NCI-H1417 (cell line): Measurements from ENCODE around the gene AFMID.

Experiments
- DNase-seq, 3 experiments: peaks; one replicate each; lab custom pipeline; 2025; lab: John Stamatoyannopoulos, UW

AFMID gene

GRCh38 chr17:78180083-78180482, 7.1 kb upstream of the AFMID start:
- DNase-seq, result no peak

- DNase-seq, result no peak
Measured at GRCh38 chr17:78180508-78180907, 6.7 kb upstream of the AFMID start.

- no peak for DNase-seq
Measured at GRCh38 chr17:78182504-78182903, 4.7 kb upstream of the AFMID start.

GRCh38 chr17:78183916-78184315, 3.2 kb upstream of the AFMID start:
- DNase-seq, result no peak

GRCh38 chr17:78184351-78184750, 2.8 kb upstream of the AFMID start:
- DNase-seq, result no peak

DNA sequence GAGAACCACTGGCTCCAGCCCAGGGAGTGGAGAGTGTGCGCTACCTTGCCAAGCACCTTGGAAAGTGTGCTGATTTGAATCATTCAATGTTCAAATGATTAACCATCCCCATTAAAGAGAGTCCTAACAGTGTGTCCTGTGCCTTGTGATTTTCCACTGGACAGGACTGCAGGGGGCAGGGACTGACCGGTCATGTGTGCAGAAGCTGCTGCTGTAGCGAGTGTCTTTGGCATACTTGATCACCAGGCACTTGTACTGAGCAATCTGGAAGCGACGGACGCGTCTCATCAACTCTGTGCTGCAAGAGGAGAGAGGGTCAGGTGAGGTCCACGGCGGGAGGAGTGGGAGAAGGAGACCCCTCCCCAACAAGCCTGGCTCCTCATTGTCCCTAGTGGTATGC, 2.3 kb upstream of the AFMID start:
- no peak for DNase-seq

- DNase-seq, result peak in 1 of 3 experiments; percentile 48
Measured at GRCh38 chr17:78185981-78186691, 1.0 kb upstream of the AFMID start.

DNA sequence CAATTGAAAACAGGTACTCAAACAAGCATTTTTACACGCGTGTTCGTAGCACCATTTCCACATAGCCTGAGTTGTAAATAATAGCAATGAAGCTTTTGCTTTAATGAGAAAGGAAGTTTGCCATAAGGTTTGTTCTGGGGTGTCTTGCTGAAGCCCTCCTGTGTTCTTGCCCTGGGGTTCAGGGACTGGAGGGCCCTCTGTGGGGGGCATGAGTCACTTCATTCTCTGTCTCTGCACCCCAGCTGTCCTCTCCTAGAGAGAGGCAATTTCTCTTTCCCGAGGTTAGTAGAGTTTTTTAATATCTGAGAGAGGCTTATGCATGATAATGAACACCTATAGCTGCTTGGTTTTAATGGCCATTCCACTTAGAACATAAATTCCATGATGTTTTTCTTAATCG, 9.6 kb downstream of the AFMID start:
- DNase-seq, result no peak

DNA sequence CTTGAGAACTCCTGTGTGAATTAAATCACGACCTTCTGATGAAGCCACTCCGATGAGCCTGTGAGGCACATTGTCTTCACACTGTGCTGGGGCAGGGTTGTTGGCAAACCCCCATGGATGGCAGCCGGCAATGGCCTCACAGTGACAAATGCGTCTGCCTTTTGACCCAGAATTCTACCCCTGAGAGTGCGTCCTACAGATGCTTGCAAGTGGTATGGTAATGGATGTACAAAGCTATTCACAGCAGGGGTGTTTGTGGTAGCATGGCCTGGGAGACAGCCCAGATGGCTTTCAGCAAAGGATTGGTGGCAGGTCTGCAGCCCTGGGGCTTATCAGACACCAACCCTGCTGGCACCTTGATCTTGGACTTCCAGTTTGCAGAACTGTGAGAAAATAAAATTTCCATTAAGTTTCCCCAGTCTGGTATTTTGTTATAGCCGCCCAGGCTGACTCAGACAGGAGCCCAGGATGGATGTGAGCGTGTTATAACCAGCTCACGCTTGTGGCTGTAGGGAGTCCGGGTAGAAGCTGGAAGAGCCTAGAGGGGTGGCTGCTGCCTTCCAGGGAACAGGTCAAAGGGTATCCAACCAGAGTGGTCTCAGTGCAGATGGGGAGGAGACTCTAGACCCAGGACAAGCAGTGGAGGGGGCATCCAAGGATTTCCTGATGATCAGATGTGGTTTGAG, 10.1 kb downstream of the AFMID start:
- peak in 1 of 3 experiments; percentile 29 for DNase-seq

DNA sequence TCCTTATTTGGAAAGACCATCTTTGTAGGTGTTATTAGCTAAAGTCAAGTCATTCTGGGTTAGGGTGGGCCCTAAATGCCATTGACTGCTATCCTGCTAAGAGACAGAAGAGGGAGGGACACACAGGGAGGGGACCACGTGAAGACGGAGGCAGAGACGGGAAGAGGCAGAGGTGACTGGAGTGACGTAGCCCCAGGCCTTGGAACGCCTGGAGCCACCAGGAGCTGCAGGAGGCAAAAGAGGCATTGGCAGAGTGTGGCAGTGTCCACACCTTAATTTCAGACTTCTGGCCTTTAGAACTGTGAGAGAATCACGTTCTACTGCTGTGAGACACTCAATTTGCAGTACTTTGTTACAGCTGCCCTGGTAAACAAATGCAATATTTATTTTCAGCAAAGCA, 13.3 kb downstream of the AFMID start:
- no peak for DNase-seq

DNA sequence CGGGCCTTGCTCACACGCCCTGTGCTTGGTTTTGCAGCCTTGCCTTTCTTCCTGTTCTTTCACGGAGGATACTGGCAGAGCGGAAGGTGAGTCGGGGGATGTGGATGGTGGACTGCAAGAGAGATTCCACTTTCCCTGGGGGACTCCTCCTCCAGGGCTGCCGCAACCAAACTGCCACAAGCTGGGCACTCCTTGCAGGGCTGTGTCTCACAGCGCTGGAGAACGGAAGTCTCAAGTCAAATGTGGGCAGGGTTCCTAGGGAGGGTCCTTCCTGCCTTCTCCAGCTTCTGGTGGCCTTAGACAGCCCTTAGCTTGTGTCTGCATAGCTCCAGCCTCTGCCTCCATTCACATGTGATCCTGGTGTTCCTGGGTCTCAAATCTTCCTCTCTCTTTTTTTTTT, 15.5 kb downstream of the AFMID start:
- DNase-seq, result no peak

DNA sequence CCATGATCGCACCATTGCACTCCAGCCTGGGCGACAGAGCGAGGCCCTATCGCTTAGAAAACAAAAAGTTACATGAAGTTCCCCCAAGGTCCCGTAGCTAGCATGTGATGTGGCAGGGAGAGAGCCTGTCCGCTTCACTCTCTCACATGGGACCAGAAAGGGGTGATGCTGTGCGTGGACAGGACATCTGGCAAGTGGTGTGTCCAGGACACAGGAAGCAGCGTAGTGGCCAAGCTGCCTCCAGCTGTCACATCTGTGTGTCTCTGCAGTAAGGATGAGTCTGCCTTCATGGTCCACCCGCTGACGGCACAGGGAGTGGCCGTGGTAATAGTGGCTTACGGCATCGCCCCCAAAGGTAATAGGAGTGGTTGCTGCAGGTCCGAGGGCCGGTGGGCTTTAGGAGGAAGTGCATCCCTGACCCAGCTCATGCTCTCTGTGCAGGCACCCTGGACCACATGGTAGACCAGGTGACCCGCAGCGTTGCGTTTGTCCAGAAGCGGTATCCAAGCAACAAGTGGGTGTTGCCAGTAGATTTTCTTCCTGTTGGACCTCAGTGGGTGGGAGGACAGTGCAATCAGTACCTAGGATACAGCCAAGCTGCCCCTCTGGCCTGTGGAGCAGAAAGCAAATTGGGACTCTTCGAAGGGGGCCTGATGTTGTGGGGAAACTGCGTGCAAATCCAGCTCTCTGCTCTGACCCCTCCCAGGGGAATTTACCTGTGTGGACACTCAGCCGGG, 17.4 kb downstream of the AFMID start:
- DNase-seq, result no peak

DNA sequence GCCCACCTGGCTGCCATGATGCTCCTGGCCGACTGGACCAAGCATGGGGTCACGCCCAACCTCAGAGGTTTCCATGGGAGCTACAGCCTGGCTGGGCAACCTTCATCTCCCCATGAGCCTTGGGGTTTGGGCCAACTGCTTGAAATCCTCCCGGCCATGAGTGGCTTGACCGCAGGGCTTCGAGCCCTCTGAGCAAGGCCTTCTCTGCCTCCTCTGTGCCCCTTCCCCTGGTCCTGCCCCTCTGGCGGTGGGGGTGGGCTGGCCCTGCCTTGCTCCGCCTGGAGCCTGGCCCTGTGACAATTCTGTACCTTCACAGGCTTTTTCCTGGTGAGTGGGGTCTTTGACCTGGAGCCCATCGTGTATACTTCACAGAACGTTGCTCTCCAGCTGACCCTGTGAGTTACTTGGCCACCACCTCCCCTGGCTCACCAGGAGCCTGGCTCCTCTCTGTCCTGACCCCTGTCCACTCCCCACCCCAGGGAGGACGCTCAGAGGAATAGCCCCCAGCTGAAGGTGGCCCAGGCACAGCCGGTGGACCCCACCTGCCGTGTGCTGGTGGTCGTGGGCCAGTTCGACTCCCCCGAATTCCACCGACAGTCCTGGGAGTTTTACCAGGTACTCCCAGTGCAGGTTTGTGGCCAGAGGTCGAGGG, 18.1 kb downstream of the AFMID start:
- DNase-seq, result no peak

DNA sequence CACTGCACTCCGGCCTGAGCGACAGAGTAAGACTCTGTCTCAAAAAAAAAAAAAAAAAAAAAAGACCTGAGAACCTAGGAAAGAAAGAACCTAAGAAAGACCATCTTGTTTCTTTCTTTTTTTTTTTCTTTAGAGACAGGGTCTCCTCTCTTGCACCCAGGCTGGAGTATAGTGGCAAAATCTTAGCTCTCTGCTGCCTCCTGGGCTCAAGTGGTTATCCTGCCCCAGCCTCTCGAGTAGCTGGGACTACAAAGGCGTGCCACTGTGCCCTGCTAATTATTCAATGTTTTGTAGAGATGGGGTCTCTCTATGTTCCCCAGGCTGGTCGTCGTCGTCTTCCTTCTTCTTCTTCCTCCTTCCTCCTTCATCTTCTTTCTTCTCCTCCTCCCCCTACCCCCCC, 19.1 kb downstream of the AFMID start:
- DNase-seq, result no peak

DNA sequence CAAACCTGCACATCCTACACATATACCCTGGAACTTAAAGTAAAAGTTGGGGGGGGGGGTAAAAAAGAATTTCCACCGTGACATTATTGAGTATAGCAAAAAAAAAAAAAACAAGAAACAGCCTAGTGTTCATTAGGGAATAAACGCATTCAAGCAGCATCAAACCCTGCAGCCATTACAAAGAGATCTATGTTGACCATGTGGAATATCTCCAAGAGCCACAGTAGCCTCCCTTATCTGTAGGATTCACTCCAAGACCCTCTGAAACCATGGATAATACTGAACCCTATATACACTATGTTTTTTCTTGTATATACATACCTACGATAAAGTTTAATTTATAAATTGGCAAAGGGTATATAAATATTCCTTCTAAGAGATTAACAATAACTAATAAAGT, 21.3 kb downstream of the AFMID start:
- no peak for DNase-seq

DNA sequence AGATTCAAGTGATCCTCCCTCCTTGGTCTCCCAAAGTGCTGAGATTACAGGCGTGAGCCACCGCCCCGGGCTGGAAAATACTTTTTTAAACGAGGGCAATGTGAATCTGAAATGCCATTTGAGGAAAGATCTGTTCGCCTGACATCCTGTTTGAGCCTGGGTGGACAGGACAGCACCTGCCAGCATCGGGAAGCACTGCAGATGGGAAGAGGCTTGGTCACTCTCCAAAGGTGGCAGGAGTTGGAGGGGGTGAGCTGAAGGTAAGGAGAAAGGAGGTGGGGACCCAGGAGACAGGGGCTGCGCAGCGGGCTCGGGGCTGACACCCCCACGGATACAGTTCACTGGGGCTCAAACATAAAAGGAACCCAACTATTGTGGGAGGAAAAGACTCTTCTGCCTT, 22.9 kb downstream of the AFMID start:
- DNase-seq, result no peak

DNA sequence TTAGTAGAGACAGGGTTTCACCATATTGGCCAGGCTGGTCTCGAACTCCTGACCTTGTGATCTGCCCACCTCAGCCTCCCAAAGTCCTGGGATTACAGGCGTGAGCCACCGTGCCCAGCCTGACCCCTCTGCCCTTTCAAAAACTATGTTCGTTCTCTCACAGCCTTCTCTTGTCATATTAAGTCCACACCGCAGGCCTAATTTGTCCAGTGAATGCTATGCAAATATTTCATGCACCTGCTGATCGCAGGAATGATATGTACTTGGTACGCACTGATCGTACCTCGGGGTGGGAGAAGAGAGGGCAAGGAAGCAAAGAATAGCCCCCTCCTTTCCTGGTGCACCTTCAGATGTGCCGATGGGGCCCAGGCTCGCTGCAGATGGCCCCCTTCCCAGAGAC, 23.9 kb downstream of the AFMID start:
- DNase-seq, result peak in 1 of 3 experiments; percentile 10

GRCh38 chr17:78214016-78214705, 27.0 kb downstream of the AFMID start, which contains the start of gene BIRC5:
TSS of gene BIRC5 (plus strand) at chr17:78214253. CDS start at chr17:78214317, 64 bp downstream.
- DNase-seq, result peak; percentile 90 to 96 (median 93)

- peak in 1 of 3 experiments; percentile 54 for DNase-seq
Measured at GRCh38 chr17:78214706-78215061, 27.5 kb downstream of the AFMID start.

- peak in 1 of 3 experiments; percentile 54 for DNase-seq
Measured at GRCh38 chr17:78219396-78220150, 32.4 kb downstream of the AFMID start.

GRCh38 chr17:78223061-78223460, 35.9 kb downstream of the AFMID start:
- DNase-seq, result no peak
